Measurements from ENCODE around the gene TSPEAR.

Gene TSPEAR

GRCh38 chr21:44740742-44741141, 29.4 kb upstream of the TSPEAR start:
- DNase-seq (ENCODE audit: low read depth): no peak

DNA sequence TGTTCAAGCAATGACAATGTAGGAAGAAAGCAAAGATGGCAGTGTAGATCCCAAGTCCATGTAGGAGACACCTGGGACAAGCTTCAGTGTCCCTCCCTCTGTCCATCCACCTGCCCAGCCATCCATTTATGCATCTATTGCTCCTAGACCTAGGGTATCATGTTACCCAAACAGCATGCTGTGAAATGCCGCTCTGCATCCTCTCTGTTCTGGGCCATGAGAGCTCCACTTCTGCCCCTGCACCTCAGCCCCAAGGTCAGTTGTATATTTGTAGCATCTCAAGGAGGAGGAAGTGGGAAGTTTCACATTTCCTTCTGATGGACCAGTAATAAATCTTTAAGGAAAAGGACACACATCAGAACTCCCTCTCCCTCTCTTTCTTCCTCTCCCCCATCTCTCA, 27.9 kb upstream of the TSPEAR start:
- no peak for DNase-seq (ENCODE audit: low read depth)

GRCh38 chr21:44738621-44739020, 27.2 kb upstream of the TSPEAR start:
- no peak for DNase-seq (ENCODE audit: low read depth)

DNA sequence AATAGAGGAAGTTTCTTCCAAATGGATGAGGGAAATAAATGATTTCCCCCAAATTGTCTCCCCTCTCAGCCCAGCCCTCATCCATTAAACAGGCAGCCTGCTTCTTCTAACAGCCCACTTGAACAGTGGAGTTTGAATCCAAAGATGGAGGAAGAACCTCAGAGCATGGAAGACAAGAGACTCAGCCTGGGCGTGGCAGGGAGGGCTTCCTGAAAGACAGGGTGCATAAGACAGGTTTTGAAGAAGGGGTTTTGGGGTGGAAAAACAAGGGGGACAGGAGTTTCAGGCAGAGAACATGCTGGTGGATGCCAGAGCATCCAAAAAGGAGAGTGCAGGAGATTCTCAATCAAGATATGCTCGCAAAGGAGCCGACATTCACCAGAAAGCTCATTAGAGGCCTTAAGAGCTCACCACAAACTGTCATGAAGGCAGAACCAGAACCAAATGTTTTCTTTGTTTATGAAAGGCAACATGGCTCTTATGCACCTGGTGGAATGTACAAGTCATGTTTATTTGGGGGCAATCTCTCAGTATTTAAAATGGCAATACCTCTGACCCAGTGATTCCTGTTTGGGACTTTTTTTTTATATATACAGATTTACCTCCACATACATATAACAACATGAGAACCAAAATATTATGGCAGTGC, 26.5 kb upstream of the TSPEAR start:
- no peak for DNase-seq (ENCODE audit: low read depth)

GRCh38 chr21:44736291-44737004, 25.1 kb upstream of the TSPEAR start:
- no peak for DNase-seq (ENCODE audit: low read depth)

DNA sequence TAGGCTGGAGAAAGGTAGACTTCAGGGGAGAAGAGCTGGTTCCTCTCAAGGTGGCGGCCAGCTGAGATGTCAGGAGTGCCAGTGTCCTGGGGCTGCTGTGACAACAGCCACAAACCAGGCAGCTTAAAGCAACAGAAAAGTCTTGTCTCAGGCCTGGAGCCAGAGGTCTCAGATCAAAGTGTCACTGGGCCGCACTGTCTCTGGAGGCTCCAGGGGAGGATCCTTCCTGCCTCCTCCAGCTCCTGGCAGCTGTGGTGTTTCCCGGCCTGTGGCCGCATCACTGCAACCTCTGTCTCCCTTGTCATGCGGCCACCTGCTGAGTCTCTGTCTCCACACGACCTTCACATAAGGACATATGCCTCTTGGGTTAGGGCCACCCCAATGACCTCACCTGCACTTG, 24.4 kb upstream of the TSPEAR start:
- no peak for DNase-seq (ENCODE audit: low read depth)

GRCh38 chr21:44734841-44735240, 23.5 kb upstream of the TSPEAR start:
- no peak for DNase-seq (ENCODE audit: low read depth)

GRCh38 chr21:44734026-44734745, 22.8 kb upstream of the TSPEAR start:
- DNase-seq (ENCODE audit: low read depth): no peak

DNA sequence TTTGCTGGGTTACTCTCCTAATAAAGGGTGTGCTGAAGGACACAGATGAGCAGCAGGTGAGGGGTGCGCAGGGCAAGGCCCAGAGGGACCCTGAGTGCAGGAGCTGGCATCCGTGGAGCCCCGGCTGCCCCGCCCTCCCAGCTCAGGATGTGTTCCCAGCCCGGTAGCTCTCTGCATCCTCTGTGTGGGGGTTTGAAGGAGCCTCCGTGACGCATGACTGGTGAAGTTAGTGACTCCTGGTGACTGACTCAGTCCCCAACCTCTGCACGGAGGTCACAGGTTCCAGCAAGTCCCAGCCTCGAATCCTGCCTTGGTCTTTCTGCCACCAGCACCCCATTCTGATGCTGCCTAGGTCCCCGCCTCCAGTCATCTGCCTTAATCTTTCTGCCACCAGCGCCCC, 21.6 kb upstream of the TSPEAR start:
- DNase-seq (ENCODE audit: low read depth): no peak

GRCh38 chr21:44732263-44732662, 20.9 kb upstream of the TSPEAR start:
- no peak for DNase-seq (ENCODE audit: low read depth)

DNA sequence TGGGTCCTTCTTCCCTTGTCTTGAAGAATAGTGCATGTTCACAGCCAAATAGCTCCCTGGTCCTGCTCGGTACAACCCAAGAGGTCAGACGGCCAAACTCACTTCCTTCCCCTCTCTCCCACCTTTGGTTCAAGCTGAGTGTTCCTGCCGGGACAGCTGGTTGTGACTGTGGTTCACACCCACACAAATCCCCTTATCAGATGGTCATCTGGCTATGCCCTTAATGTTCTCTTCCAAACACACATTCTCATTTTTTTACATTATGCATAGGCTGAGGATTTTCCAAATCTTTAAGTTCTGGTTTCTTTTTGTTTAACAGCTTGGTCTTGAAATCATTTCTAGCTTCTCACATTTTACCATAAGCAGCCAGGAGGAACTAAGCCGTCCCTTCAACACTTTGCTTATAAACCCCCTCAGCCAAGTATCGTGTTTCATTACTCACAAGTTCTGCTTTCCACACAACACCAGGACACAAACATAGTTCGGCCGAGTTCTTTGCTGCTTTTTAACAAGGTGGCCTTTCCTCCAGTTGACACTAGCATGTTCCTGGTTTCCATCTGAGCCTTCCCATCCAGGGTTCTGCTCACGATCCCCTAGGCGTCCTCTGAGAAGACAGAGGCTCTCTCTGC, 19.7 kb upstream of the TSPEAR start:
- no peak for DNase-seq (ENCODE audit: low read depth)

DNA sequence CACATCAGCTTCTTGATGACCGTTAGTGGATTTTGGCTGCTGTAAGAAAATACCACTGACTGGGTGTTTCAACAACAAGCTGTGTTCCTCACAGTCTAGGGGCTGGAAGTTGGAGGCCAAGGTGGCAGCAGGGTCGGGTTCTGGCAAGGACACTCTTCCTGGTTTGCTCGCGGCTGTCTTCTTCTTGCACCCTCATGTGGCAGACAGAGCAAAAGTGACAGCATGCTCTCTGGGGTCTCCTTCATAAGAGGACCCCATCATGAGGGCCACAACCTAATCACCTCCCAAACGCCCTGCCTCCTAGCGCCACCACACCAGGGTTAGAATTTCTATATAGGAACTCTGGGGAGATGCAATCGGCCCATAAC, 18.6 kb upstream of the TSPEAR start:
- DNase-seq (ENCODE audit: low read depth): no peak

- no peak for DNase-seq (ENCODE audit: low read depth)
Observed at GRCh38 chr21:44729336-44730027, 18.1 kb upstream of the TSPEAR start.

DNA sequence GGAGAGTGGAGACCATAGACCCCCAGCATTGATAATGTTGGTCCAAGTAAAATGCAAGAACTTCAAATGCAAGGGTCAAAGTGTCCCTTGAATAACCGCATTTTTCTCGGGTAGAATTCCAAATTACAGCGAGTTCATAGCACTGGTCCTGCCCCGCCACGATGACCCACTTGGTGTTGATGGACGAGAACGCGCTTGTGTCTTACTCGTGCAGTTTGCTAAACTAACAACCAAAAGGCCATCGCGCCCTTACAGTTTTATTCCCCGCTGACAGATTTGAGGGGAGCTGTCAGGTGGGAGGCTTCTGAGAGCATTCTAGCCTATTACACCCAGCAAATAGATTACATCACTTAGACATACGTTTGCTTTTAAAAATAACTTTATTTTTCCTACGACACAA, 17.3 kb upstream of the TSPEAR start:
- no peak for DNase-seq (ENCODE audit: low read depth)

GRCh38 chr21:44727757-44728156, 16.4 kb upstream of the TSPEAR start:
- no peak for DNase-seq (ENCODE audit: low read depth)

GRCh38 chr21:44727321-44727720, 15.9 kb upstream of the TSPEAR start:
- no peak for DNase-seq (ENCODE audit: low read depth)

DNA sequence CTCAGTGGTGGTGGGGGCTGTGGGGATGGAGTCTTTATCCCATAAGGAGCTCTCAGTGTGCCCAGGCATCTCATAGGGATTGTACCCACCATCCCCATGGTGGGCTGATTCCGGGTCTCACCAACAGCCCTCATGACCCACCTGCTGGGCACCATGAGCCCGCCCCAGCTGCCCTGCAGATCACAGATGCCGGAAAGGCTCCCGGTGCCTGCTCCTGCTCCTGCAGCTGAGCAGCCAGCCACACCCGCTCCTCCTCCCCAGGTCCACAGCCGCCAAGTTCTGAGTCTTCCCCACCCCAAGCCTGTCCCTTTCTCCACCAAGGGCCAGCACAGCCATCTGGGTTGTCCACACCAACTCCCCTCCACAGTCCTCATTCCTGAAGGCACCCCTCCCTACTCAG, 15.5 kb upstream of the TSPEAR start:
- no peak for DNase-seq (ENCODE audit: low read depth)

GRCh38 chr21:44724926-44725325, 13.6 kb upstream of the TSPEAR start:
- no peak for DNase-seq (ENCODE audit: low read depth)

GRCh38 chr21:44724196-44724595, 12.8 kb upstream of the TSPEAR start:
- DNase-seq (ENCODE audit: low read depth): no peak

GRCh38 chr21:44723177-44724131, 12.1 kb upstream of the TSPEAR start:
- DNase-seq (ENCODE audit: low read depth): no peak

GRCh38 chr21:44722731-44723130, 11.4 kb upstream of the TSPEAR start:
- no peak for DNase-seq (ENCODE audit: low read depth)
